ENCODE measurements around the gene SGMS1. TPM values are rescaled to one million over a fixed set of nuclear protein-coding genes. Genes with fewer than 3 reads are reported as not detected.

Gene SGMS1
- total and polyA plus RNA-seq, 11 donors, result 6.9 to 40.6 (median 19.6) TPM

DNA sequence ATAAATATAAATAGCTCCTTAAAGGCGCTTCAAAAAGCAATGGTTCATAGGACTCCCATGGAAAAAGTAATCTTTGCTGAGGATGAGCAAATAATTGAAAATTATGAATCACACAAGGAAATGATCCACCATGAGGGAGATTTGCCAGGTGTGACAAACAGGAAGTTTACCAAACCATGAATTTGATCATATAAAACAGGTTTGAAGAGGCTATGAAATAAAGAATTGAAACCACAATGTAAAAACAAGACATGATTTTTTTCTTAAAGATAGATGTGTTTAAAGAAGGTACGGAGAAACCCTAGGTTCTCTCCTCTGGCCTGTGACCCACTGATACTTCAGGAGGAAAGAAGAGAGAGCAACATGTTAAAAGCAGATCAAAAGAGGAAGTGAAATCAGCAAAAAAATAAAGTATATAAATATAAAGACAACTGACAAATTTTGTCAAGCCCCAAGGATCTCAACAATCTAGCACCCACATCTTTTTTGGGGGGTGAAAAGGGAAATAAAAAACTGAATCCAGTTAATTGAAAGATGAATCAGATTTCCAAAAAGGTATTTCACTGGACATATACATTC is 261.1 kb downstream of the SGMS1 start:
- peaks cover 0 to 4% (median 0%) of the 10 kb centered on the region in 9 donors for H3K36me3 ChIP-seq
- H3K9me3 ChIP-seq, result peaks cover 0 to 10% (median 0%) of the 10 kb centered on the region in 12 donors
- no peaks in the 10 kb centered on the region for H3K27me3 ChIP-seq
- H3K4me1 ChIP-seq, result peaks cover 0 to 50% (median 24%) of the 10 kb centered on the region in 12 donors
- no peak overlapping the region for H3K4me3 ChIP-seq
- WGBS, 4 donors, result 95 to 97% (median 95%) methylated on average over 2 of the region's 2 CpGs
- ATAC-seq (no peak), DNase-seq (no peak)
- TF ChIP-seq POLR2A (IDR thresholded peaks at IDR 0.05), result no peak
- TF ChIP-seq, protein P1, sequence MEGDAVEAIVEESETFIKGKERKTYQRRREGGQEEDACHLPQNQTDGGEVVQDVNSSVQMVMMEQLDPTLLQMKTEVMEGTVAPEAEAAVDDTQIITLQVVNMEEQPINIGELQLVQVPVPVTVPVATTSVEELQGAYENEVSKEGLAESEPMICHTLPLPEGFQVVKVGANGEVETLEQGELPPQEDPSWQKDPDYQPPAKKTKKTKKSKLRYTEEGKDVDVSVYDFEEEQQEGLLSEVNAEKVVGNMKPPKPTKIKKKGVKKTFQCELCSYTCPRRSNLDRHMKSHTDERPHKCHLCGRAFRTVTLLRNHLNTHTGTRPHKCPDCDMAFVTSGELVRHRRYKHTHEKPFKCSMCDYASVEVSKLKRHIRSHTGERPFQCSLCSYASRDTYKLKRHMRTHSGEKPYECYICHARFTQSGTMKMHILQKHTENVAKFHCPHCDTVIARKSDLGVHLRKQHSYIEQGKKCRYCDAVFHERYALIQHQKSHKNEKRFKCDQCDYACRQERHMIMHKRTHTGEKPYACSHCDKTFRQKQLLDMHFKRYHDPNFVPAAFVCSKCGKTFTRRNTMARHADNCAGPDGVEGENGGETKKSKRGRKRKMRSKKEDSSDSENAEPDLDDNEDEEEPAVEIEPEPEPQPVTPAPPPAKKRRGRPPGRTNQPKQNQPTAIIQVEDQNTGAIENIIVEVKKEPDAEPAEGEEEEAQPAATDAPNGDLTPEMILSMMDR (IDR thresholded peaks at IDR 0.05), result no peak
- no peak overlapping the region for H3K27ac ChIP-seq
- intact Hi-C loops (cut with DNase I), result loop anchor here in 1 of 10 donors (10.0 kb wide), 1 partner anchor 262 kb away; the partner anchor contains the start of gene SGMS1

DNA sequence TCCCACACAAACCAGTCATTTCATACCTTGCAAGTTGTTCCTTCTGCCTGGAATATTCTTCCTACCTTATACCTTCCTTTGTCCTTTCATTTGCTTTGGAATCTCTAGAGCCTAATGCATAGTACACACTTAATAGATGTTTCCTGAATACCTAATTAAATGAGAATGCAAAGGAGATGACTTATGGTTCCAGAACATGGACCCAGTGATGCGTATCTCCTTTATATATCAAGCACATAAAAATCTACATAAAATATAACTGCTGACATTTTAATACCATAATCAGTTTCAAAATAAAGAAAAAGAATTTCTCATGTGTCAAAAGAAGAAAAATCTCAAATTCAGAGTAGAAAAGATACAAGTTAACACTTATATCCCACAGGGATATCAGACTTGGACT is 261.8 kb downstream of the SGMS1 start:
- intact Hi-C loops (cut with DNase I), result loop anchor here in 1 of 10 donors (10.0 kb wide), 1 partner anchor 263 kb away; the partner anchor contains the start of gene SGMS1
- Histone ChIP-seq H3K27ac (no peak overlapping the region), H3K4me1 (peaks cover 0 to 43% (median 20%) of the 10 kb centered on the region in 12 donors), H3K27me3 (no peaks in the 10 kb centered on the region), H3K36me3 (peaks cover 0 to 4% (median 0%) of the 10 kb centered on the region in 9 donors), H3K4me3 (no peak overlapping the region), H3K9me3 (peaks cover 0 to 10% (median 0%) of the 10 kb centered on the region in 12 donors)
- ATAC-seq, result no peak
- 98 to 100% (median 100%) methylated on average over 1 of the region's 1 CpG for WGBS, 4 donors
- TF ChIP-seq POLR2A (IDR thresholded peaks at IDR 0.05), result no peak
- TF ChIP-seq, protein P1 (IDR thresholded peaks at IDR 0.05), result no peak
- no peak for DNase-seq

DNA sequence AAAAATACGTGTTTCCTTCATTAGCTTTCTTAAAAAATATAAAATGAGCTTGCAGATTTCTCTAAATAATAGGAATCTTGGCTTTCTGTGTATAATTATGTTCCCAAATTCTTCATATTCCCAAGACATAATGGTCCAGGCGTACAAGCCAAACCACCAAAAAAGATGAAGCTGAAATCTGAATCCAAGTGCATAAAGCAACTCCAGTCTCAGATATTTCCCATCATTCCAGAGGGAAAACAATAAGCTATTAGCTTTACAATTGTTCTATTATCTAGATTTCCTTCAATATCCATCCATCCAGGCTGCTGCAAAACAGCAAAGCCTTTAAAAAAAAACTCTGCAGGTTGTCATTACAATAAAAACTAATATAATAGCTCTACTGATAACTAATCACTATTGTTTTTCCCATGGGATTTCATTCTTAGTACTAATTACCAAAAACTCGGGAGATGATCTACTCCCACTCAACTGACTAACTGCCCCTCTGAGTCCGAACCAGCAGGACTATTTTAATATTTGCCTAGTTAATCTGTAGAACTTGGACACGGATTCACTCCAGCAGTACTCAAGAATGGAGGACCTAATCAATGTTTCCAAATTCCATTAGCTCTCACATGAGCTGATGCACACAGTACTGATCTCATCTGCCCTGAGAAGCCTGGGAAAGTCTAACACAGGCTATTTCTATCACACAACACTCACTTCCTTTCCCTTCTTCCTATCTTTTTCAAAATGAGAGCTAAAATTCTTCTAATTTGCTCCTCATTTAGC is 263.5 kb downstream of the SGMS1 start:
- H3K36me3 ChIP-seq, result peaks cover 0 to under 1% (median 0%) of the 10 kb centered on the region in 9 donors
- no peak overlapping the region for H3K4me3 ChIP-seq
- TF ChIP-seq, protein P1 (IDR thresholded peaks at IDR 0.05), result no peak
- TF ChIP-seq POLR2A (IDR thresholded peaks at IDR 0.05), result no peak
- DNase-seq (no peak), ATAC-seq (peak in 3 of 4 donors; percentile 39 to 73 (median 57))
- intact Hi-C loops (cut with DNase I), result loop anchor here in 1 of 10 donors (10.0 kb wide), 1 partner anchor 265 kb away; the partner anchor contains the start of gene SGMS1
- peak overlapping the region in 5 of 12 donors; percentile 19 to 53 (median 41) for H3K27ac ChIP-seq
- H3K27me3 ChIP-seq, result no peaks in the 10 kb centered on the region
- H3K9me3 ChIP-seq, result peaks cover 0 to 10% (median 0%) of the 10 kb centered on the region in 12 donors
- WGBS, 4 donors, result 45 to 64% (median 59%) methylated on average over 5 of the region's 5 CpGs
- peaks cover 0 to 41% (median 19%) of the 10 kb centered on the region in 12 donors for H3K4me1 ChIP-seq

All from heart left ventricle (tissue), 16 donors.